ENCODE data around the gene PALM. TPM values are rescaled to one million over a fixed set of nuclear protein-coding genes. Genes with fewer than 3 reads are reported as not detected.

Gene PALM
- total and polyA plus RNA-seq, 10 of the 15 experiments (the other 5 are each of a cell fraction or from before 2014, with no cell fraction given): 0.09 to 0.95 (median 0.23) TPM; not detected in 2

- Histone ChIP-seq H3K9ac (ENCODE audit: control insufficient read depth, insufficient read depth, low read length) (no peak overlapping the region), H2AFZ (ENCODE audit: control insufficient read depth, low read depth, low read length) (no peak overlapping the region), H3K9me3 (replicated peaks; ENCODE audit: control insufficient read depth, insufficient read depth, low read length) (peaks cover 5% of the 10 kb centered on the region; the same call in 1 of the 3 replicates), H3K36me3 (ENCODE audit: control insufficient read depth in 2 of 2, insufficient read depth in 2 of 2, low read length in 1 of 2) (no peaks in the 10 kb centered on the region), H3K4me1 (ENCODE audit: control insufficient read depth, insufficient read depth, low read length) (no peaks in the 10 kb centered on the region), H3K4me3 (no peak overlapping the region), H4K20me1 (ENCODE audit: control insufficient read depth, insufficient read depth) (no peaks in the 10 kb centered on the region), H3K4me2 (ENCODE audit: control insufficient read depth, insufficient read depth) (no peak overlapping the region), H3K27ac (ENCODE audit: control insufficient read depth, insufficient read depth) (no peak overlapping the region), H3K27me3 (replicated peaks in 1 of 2; ENCODE audit: control insufficient read depth in 2 of 2, insufficient read depth in 2 of 2, low read length in 1 of 2) (peaks cover 0 to 2% of the 10 kb centered on the region in 2 experiments; a peak in 2 of 4 replicates), H3K79me2 (ENCODE audit: control insufficient read depth, insufficient read depth, low read length) (no peaks in the 10 kb centered on the region)
- SMC1A ChIA-PET (ENCODE audit: uncharacterized antibody, unreplicated experiment): no interaction called here
- no TSS peak for BruUV-seq (replicated peaks)
- CTCF ChIA-PET: no interaction called here
- intact Hi-C loops (cut with micrococcal nuclease; ENCODE audit: unreplicated experiment): no loop called here
- POLR2A ChIA-PET: no interaction called here
- ATAC-seq (no peak), DNase-seq (ENCODE audit: low read depth, low spot score) (no peak), FAIRE-seq (no peak)
- 19% methylated on average over 8 of the region's 8 CpGs for WGBS (ENCODE audit: insufficient coverage, insufficient replicate concordance, low lambda C conversion rate, missing lambda C conversion rate)
- in situ Hi-C loops (cut with MboI): no loop called here
- RAD21 ChIA-PET (ENCODE audit: unreplicated experiment): no interaction called here
- TF ChIP-seq NKRF (conservative IDR thresholded peaks at IDR 0.05) (no peak), TCF3 (IDR thresholded peaks at IDR 0.05; ENCODE audit: borderline replicate concordance, insufficient read depth, low read depth, low read length) (no peak), PRDM15 (CRISPR knock-in tag; IDR thresholded peaks at IDR 0.05) (no peak), MEF2A (IDR thresholded peaks at IDR 0.05; ENCODE audit: insufficient read depth, low read depth, low read length) (no peak), PKNOX1 (IDR thresholded peaks at IDR 0.05) (no peak), MEF2B (IDR thresholded peaks at IDR 0.05; ENCODE audit: partially characterized antibody, poor library complexity, severe bottlenecking) (no peak), SUPT20H (IDR thresholded peaks at IDR 0.05; ENCODE audit: borderline replicate concordance, control insufficient read depth, low read depth, low read length) (no peak), ASH2L (IDR thresholded peaks at IDR 0.05; ENCODE audit: borderline replicate concordance, low read depth) (no peak), ATF2 (IDR thresholded peaks at IDR 0.05; ENCODE audit: low read length) (no peak), GABPA (IDR thresholded peaks at IDR 0.05; ENCODE audit: low read depth) (no peak), SREBF2 (IDR thresholded peaks at IDR 0.05; ENCODE audit: low read length) (no peak), STAT1 (conservative IDR thresholded peaks at IDR 0.05) (no peak), FOXK2 (IDR thresholded peaks at IDR 0.05) (no peak)
- TF ChIP-seq, protein P1, sequence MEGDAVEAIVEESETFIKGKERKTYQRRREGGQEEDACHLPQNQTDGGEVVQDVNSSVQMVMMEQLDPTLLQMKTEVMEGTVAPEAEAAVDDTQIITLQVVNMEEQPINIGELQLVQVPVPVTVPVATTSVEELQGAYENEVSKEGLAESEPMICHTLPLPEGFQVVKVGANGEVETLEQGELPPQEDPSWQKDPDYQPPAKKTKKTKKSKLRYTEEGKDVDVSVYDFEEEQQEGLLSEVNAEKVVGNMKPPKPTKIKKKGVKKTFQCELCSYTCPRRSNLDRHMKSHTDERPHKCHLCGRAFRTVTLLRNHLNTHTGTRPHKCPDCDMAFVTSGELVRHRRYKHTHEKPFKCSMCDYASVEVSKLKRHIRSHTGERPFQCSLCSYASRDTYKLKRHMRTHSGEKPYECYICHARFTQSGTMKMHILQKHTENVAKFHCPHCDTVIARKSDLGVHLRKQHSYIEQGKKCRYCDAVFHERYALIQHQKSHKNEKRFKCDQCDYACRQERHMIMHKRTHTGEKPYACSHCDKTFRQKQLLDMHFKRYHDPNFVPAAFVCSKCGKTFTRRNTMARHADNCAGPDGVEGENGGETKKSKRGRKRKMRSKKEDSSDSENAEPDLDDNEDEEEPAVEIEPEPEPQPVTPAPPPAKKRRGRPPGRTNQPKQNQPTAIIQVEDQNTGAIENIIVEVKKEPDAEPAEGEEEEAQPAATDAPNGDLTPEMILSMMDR (IDR thresholded peaks at IDR 0.05 in 2 of 3, conservative IDR thresholded peaks at IDR 0.05 in 1 of 3; ENCODE audit: control insufficient read depth in 2 of 3, extremely low read depth in 1 of 3, insufficient read depth in 1 of 3, low read depth in 3 of 3, low read length in 3 of 3): no peak
Observed at GRCh38 chr19:711254-711653, 2.5 kb downstream of the PALM start.
